Measurements from ENCODE around the gene PHLDA2.

DNA sequence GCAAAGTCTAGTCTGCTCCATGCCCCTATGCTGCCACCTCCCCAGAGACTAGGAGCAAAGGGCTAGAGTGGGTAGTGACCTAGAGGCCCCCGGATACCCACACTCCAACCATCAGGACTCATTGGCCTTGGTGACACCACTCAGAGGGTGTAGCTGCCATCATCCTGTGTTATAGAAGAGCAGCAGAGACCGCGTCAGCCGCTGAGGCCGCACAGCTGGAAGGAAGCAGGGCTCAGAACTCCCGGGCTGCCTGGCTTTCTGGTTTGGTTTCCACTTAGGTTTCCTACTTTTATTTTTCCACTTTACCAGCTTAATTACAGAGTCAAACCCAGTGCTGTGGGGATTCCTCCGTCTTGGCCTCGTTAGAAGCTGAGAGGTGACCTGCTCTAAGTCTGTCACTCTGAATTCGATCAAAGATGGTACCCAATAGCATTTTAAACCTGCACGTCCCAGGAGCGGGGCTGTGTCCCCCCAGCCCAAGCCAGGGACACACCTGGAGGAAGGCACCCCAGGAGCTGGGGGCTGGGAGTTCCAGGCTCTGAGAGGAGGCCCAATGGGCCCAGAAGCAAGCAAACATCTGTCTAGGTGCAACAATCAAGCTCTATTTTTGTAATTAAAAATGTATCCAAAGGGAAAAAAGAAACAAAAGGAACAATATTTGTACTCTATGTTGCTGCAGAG is 41.6 kb downstream of the PHLDA2 start:
- no peak for TF ChIP-seq POLR2A (IDR thresholded peaks at IDR 0.05)
- TF ChIP-seq, protein P1, sequence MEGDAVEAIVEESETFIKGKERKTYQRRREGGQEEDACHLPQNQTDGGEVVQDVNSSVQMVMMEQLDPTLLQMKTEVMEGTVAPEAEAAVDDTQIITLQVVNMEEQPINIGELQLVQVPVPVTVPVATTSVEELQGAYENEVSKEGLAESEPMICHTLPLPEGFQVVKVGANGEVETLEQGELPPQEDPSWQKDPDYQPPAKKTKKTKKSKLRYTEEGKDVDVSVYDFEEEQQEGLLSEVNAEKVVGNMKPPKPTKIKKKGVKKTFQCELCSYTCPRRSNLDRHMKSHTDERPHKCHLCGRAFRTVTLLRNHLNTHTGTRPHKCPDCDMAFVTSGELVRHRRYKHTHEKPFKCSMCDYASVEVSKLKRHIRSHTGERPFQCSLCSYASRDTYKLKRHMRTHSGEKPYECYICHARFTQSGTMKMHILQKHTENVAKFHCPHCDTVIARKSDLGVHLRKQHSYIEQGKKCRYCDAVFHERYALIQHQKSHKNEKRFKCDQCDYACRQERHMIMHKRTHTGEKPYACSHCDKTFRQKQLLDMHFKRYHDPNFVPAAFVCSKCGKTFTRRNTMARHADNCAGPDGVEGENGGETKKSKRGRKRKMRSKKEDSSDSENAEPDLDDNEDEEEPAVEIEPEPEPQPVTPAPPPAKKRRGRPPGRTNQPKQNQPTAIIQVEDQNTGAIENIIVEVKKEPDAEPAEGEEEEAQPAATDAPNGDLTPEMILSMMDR (IDR thresholded peaks at IDR 0.05): no peak
- no peak for TF ChIP-seq POLR2AphosphoS5 (IDR thresholded peaks at IDR 0.05)

Data from upper lobe of left lung (tissue), 4 donors.